HCT116 (cell line): Measurements from ENCODE around the gene IL5. TPM values are rescaled to one million over a fixed set of nuclear protein-coding genes. Genes with fewer than 3 reads are reported as not detected.

Experiments used
- EZH2 ChIP-seq: fragments of 200-600 bp; sonication (generic); IDR thresholded peaks from 2 replicates; pipeline ENCODE4 v1.6.1; 2017; ENCODE audit warnings: antibody characterized with exemption, mixed run types
- JUND ChIP-seq: IDR thresholded peaks from 2 replicates; pipeline ENCODE4 v1.6.1; 2012
- MAX ChIP-seq: IDR thresholded peaks from 2 replicates; pipeline ENCODE4 v1.6.1; 2012
- POLR2A ChIP-seq: IDR thresholded peaks from 2 replicates; pipeline ENCODE4 v1.7.0; 2011; ENCODE audit warnings: borderline replicate concordance; ENCODE audit not compliant: insufficient read depth, insufficient read length; ENCODE audit errors: extremely low read depth
- POLR2AphosphoS5 ChIP-seq: IDR thresholded peaks from 2 replicates; pipeline ENCODE4 v1.6.1; 2011; ENCODE audit warnings: mild to moderate bottlenecking, low read depth, low read length, moderate library complexity
- RAD21 ChIP-seq: IDR thresholded peaks from 2 replicates; pipeline ENCODE4 v1.6.1; 2012; ENCODE audit warnings: low read depth, mild to moderate bottlenecking
- REST ChIP-seq: IDR thresholded peaks from 2 replicates; pipeline ENCODE4 v1.6.1; 2012; ENCODE audit warnings: low read depth
- SP1 ChIP-seq: IDR thresholded peaks from 2 replicates; pipeline ENCODE4 v1.6.1; 2012; ENCODE audit warnings: low read depth
- total RNA-seq: library from RNA; stranded (reverse); gene quantifications from one replicate; pipeline ENCODE4 v1.2.1, GENCODE V29; 2021; ENCODE audit not compliant: unreplicated experiment
- TF ChIP-seq, protein P1 (sequence below): IDR thresholded peaks from 2 replicates; pipeline ENCODE4 v1.6.1; 2011; ENCODE audit warnings: mild to moderate bottlenecking, low read length, moderate library complexity; ENCODE audit not compliant: insufficient replicate concordance; ENCODE audit errors: extremely low read depth

The IL5 gene
- total RNA-seq, 1 experiment from 2014 or later: not detected

DNA sequence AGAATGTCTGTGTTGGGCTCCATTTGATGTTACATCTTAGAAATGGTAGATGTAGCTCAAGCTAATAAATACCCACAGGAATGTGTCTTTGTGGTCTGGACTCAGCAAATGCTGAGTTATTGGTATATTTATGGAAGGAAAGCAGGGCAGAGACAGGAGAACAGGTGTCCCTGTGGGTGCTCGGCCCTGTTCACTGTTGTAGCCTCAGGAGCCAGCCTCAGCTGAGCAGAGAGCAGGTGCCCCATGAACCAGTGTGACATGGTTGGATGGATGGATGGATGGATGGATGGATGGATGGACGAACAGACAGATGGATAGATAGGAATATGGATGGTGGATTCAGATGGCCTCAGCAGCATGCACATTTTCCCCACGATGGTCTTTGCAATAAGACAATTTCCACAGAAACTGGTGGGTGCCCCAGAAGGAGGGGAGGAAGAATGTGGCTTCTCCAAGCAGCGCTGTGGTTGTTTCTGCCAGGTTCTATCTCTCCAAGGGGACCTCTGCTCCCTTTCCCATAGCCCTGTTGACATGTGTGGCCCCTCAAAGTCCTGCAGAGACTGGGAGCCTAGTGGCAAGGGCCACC is 44.5 kb downstream of the IL5 start (continued):
- TF ChIP-seq REST: no peak
- TF ChIP-seq JUND: no peak
- no peak for TF ChIP-seq EZH2
- no peak for TF ChIP-seq MAX
- no peak for TF ChIP-seq RAD21
- TF ChIP-seq, protein P1, sequence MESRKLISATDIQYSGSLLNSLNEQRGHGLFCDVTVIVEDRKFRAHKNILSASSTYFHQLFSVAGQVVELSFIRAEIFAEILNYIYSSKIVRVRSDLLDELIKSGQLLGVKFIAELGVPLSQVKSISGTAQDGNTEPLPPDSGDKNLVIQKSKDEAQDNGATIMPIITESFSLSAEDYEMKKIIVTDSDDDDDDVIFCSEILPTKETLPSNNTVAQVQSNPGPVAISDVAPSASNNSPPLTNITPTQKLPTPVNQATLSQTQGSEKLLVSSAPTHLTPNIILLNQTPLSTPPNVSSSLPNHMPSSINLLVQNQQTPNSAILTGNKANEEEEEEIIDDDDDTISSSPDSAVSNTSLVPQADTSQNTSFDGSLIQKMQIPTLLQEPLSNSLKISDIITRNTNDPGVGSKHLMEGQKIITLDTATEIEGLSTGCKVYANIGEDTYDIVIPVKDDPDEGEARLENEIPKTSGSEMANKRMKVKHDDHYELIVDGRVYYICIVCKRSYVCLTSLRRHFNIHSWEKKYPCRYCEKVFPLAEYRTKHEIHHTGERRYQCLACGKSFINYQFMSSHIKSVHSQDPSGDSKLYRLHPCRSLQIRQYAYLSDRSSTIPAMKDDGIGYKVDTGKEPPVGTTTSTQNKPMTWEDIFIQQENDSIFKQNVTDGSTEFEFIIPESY: no peak
- no peak for TF ChIP-seq POLR2AphosphoS5
- no peak for TF ChIP-seq POLR2A
- TF ChIP-seq SP1: no peak
